Keratinocyte (primary cell): ENCODE data around the gene ASCL2. TPM values are rescaled to one million over a fixed set of nuclear protein-coding genes. Genes with fewer than 3 reads are reported as not detected.

Experiments
- DNase-seq: peaks from one replicate; pipeline ENCODE4 v3.0.0-alpha.2; 2011; ENCODE audit warnings: low read depth, missing footprints, low spot score
- FAIRE-seq: peaks from 2 replicates; lab custom pipeline; 2011; peaks lifted over from hg19 to GRCh38; lab: Jason Lieb, UNC
- H2AFZ ChIP-seq: 2 replicates; pipeline ENCODE4 v1.6.0; 2012; ENCODE audit warnings: low read length, control low read depth, inconsistent platforms; ENCODE audit not compliant: control insufficient read depth
- H3K27ac ChIP-seq: 2 replicates; pipeline ENCODE4 v1.5.1; 2011; ENCODE audit warnings: low read length; ENCODE audit not compliant: control insufficient read depth, insufficient read depth
- H3K27me3 ChIP-seq: 3 replicates; pipeline ENCODE4 v1.6.0; 2011; ENCODE audit warnings: low read length; ENCODE audit not compliant: control insufficient read depth, insufficient read depth; ENCODE audit errors: extremely low read depth
- H3K36me3 ChIP-seq, 2 experiments: 2 replicates in 1 of 2; 3 replicates in 1 of 2; pipeline ENCODE4 v1.5.1; 2011; ENCODE audit warnings: low read length in 2 of 2, mild to moderate bottlenecking in 1 of 2; ENCODE audit not compliant: control insufficient read depth in 2 of 2, insufficient read depth in 2 of 2; ENCODE audit errors: extremely low read depth in 1 of 2
- H3K4me1 ChIP-seq: 3 replicates; pipeline ENCODE4 v1.5.1; 2011; ENCODE audit warnings: low read length; ENCODE audit not compliant: control insufficient read depth, insufficient read depth; ENCODE audit errors: extremely low read depth
- H3K4me2 ChIP-seq: 3 replicates; pipeline ENCODE4 v1.6.0; 2011; ENCODE audit warnings: low read depth, low read length; ENCODE audit not compliant: control insufficient read depth, insufficient read depth; ENCODE audit errors: extremely low read depth
- H3K4me3 ChIP-seq, 3 experiments: fragments of 200-600 bp in 1 of 3; sonication (generic) in 1 of 3; 2 replicates in 2 of 3; 3 replicates in 1 of 3; pipeline ENCODE4 v1.5.1; 2011 to 2016; ENCODE audit warnings: low read length in 3 of 3, mild to moderate bottlenecking in 3 of 3, control low read depth in 2 of 3, inconsistent platforms in 1 of 3, low read depth in 1 of 3, mixed read lengths in 1 of 3, mixed run types in 1 of 3, moderate library complexity in 1 of 3; ENCODE audit not compliant: control insufficient read depth in 2 of 3, insufficient read depth in 2 of 3; ENCODE audit errors: extremely low read depth in 1 of 3
- H3K79me2 ChIP-seq: 2 replicates; pipeline ENCODE4 v1.6.0; 2012; ENCODE audit warnings: low read length; ENCODE audit not compliant: control insufficient read depth, insufficient read depth
- H3K9ac ChIP-seq: 3 replicates; pipeline ENCODE4 v1.6.0; 2011; ENCODE audit warnings: low read length; ENCODE audit not compliant: control insufficient read depth, insufficient read depth; ENCODE audit errors: extremely low read depth
- H3K9me1 ChIP-seq: 3 replicates; pipeline ENCODE4 v1.6.0; 2011; ENCODE audit warnings: low read length; ENCODE audit not compliant: control insufficient read depth, insufficient read depth; ENCODE audit errors: extremely low read depth
- H3K9me3 ChIP-seq: 2 replicates; pipeline ENCODE4 v1.5.1; 2012; ENCODE audit warnings: low read depth, low read length; ENCODE audit not compliant: control insufficient read depth
- H4K20me1 ChIP-seq: 3 replicates; pipeline ENCODE4 v1.6.0; 2011; ENCODE audit warnings: low read length; ENCODE audit not compliant: control insufficient read depth, insufficient read depth; ENCODE audit errors: extremely low read depth
- CTCF ChIP-seq, 3 experiments: IDR thresholded peaks in 1 of 3; conservative IDR thresholded peaks in 1 of 3; optimal IDR thresholded peaks in 1 of 3; 2 replicates in 2 of 3; 3 replicates in 1 of 3; pipeline versions ENCODE3 to v1.5.1; 2011; ENCODE audit warnings: low read length in 3 of 3, mild to moderate bottlenecking in 3 of 3, moderate library complexity in 2 of 3, control low read depth in 1 of 3, inconsistent platforms in 1 of 3; ENCODE audit not compliant: insufficient read depth in 2 of 3; ENCODE audit errors: extremely low read depth in 1 of 3
- EZH2 ChIP-seq: IDR thresholded peaks from one replicate; pipeline ENCODE4 v1.6.1; 2012; ENCODE audit warnings: inconsistent platforms, mild to moderate bottlenecking, low read length, moderate library complexity
- dilution Hi-C: fragments of 300-500 bp; cut with MboI; formaldehyde crosslinking; loops from one replicate; pipeline ENCODE4 v1.7.0; 2020; ENCODE audit warnings: low sequenced_read_pairs; ENCODE audit not compliant: extremely low pct_ligation_motif_present
- polyA plus RNA-seq, 5 experiments: library from polyadenylated mRNA; depleted of rRNA in 3 of 5; stranded (reverse) in 3 of 5; stranded (forward) in 1 of 5; unstranded in 1 of 5; fragments of >200 nt; gene quantifications; 1 replicate in 1 of 5; 2 replicates in 3 of 5; 3 replicates in 1 of 5; pipeline versions ENCODE4 v1.2.1 to v1.2.3, GENCODE V29; 2011 to 2012; ENCODE audit warnings: missing spikeins in 2 of 5, low read depth in 1 of 5, low replicate concordance in 1 of 5

Gene ASCL2
- polyA plus RNA-seq, 1 donor (not counting 4 experiments of a cell fraction or from before 2014, with no cell fraction given): 0.26 TPM

GRCh38 chr11:2271327-2272227, 1.2 kb upstream of the ASCL2 start:
- no peaks in the 10 kb centered on the region for H4K20me1 ChIP-seq
- FAIRE-seq (no peak), DNase-seq (no peak)
- H3K27me3 ChIP-seq: peaks cover 51% of the 10 kb centered on the region
- no peak overlapping the region for H3K4me3 ChIP-seq
- H3K79me2 ChIP-seq: no peaks in the 10 kb centered on the region
- dilution Hi-C loops: no loop called here
- no peak overlapping the region for H3K27ac ChIP-seq
- TF ChIP-seq EZH2 (no peak), CTCF (optimal IDR thresholded peaks at IDR 0.05 in 1 of 3, IDR thresholded peaks at IDR 0.05 in 1 of 3, conservative IDR thresholded peaks at IDR 0.05 in 1 of 3; ENCODE audit: extremely low read depth in 1 of 3, insufficient read depth in 2 of 3, low read length in 3 of 3) (no peak)
- no peak overlapping the region for H3K4me2 ChIP-seq
- no peaks in the 10 kb centered on the region for H3K9me3 ChIP-seq
- no peak overlapping the region for H3K9ac ChIP-seq
- H3K9me1 ChIP-seq: no peaks in the 10 kb centered on the region
- no peak overlapping the region for H2AFZ ChIP-seq
- H3K36me3 ChIP-seq: no peaks in the 10 kb centered on the region
- H3K4me1 ChIP-seq: peaks cover 3% of the 10 kb centered on the region

GRCh38 chr11:2271077-2271326, 614 bp upstream of the ASCL2 start:
- dilution Hi-C loops: no loop called here
- Histone ChIP-seq H3K9me3 (no peaks in the 10 kb centered on the region), H3K4me3 (no peak overlapping the region), H3K4me1 (peaks cover 3% of the 10 kb centered on the region), H3K9ac (no peak overlapping the region), H3K27ac (no peak overlapping the region), H3K9me1 (no peaks in the 10 kb centered on the region), H3K4me2 (no peak overlapping the region), H3K36me3 (no peaks in the 10 kb centered on the region), H4K20me1 (no peaks in the 10 kb centered on the region), H3K79me2 (no peaks in the 10 kb centered on the region), H2AFZ (no peak overlapping the region), H3K27me3 (peaks cover 46% of the 10 kb centered on the region)
- FAIRE-seq (no peak), DNase-seq (no peak)
- TF ChIP-seq EZH2 (no peak), CTCF (optimal IDR thresholded peaks at IDR 0.05 in 1 of 3, IDR thresholded peaks at IDR 0.05 in 1 of 3, conservative IDR thresholded peaks at IDR 0.05 in 1 of 3; ENCODE audit: extremely low read depth in 1 of 3, insufficient read depth in 2 of 3, low read length in 3 of 3) (no peak)
